ENCODE results near the gene AFAP1L2. TPM values are rescaled to one million over a fixed set of nuclear protein-coding genes. Genes with fewer than 3 reads are reported as not detected.

The AFAP1L2 gene
- total RNA-seq, 2 donors from 2014 or later = 8.9 to 12.5 TPM

- no peak for ATAC-seq
- no peak for DNase-seq
- intact Hi-C loops (cut with DNase I, micrococcal nuclease) = no loop called here
Observed at GRCh38 chr10:114283535-114284234, 120.6 kb downstream of the AFAP1L2 start.

DNA sequence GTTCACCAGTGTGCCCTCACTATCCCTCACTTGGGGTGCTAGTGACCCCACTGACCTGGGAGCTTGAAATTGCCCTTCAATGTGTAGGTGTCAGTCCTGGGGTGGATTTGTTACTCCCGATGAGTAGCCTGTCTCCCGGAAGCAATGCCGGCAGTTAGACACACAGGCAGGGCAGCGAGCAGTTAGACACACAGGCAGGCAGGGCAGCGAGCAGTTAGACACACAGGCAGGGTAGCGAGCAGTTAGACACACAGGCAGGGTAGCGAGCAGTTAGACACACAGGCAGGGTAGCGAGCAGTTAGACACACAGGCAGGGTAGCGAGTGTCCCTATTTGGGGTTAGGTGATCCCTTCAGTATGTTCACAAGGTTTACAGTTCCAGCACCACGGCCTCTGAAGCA lies 121.2 kb downstream of the AFAP1L2 start:
- intact Hi-C loops (cut with DNase I, micrococcal nuclease) = no loop called here
- no peak for ATAC-seq
- no peak for DNase-seq

DNA sequence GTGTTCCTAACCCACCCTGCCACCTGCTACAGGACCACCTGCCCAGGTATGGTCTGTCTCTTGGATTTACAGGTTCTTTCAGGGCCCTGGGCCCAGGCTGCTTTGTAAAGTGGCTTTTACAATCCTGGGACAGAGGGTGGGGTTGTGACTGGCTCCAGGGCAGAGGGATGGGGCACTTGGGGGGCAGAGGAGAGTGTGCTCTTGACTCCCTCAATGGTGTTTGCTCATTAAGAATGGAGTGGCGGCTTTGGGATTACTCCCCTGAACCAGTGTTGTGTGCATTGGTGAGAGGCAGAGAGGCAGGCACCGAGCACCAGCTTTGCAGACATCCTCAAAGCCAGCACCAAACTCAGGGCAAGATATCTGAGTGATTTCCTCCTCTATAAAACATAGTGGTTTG lies 121.8 kb downstream of the AFAP1L2 start:
- no peak for DNase-seq
- intact Hi-C loops (cut with DNase I, micrococcal nuclease) = no loop called here
- ATAC-seq = no peak

- intact Hi-C loops (cut with DNase I, micrococcal nuclease) = no loop called here
- no peak for DNase-seq
- ATAC-seq = no peak
Observed at GRCh38 chr10:114281461-114281860, 122.8 kb downstream of the AFAP1L2 start.

DNA sequence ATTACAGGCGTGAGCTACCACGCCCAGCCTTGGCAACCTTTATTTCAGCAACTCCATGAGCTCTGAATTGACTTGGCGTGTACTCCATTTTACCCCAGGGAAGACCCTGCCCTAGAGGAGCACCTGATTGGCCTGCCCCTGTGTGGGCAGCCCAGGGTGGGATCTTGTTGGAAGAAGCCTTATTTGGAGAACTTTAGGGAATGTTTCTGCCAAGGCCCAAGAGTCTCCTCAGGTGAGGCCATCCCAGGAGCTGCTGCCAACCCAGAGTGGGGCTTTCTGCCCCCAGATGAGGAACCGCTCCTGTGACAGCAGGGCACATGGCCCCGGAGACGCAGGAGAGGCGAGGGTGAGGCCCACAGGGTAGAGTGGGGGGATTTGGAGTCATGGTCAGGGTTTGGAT lies 123.3 kb downstream of the AFAP1L2 start:
- DNase-seq = no peak
- intact Hi-C loops (cut with DNase I, micrococcal nuclease) = no loop called here
- peak; percentile 16 for ATAC-seq

- DNase-seq (no peak), ATAC-seq (no peak)
- intact Hi-C loops (cut with DNase I, micrococcal nuclease) = no loop called here
Observed at GRCh38 chr10:114279901-114280644, 124.2 kb downstream of the AFAP1L2 start.

- DNase-seq = no peak
- no peak for ATAC-seq
- intact Hi-C loops (cut with DNase I, micrococcal nuclease) = no loop called here
Observed at GRCh38 chr10:114279289-114279688, 125.0 kb downstream of the AFAP1L2 start.

- DNase-seq (no peak), ATAC-seq (no peak)
- intact Hi-C loops (cut with DNase I, micrococcal nuclease) = no loop called here
Observed at GRCh38 chr10:114278884-114279191, 125.5 kb downstream of the AFAP1L2 start.

GRCh38 chr10:114278140-114278883 lies 126.0 kb downstream of the AFAP1L2 start:
- ATAC-seq (no peak), DNase-seq (no peak)
- intact Hi-C loops (cut with DNase I, micrococcal nuclease) = no loop called here

DNA sequence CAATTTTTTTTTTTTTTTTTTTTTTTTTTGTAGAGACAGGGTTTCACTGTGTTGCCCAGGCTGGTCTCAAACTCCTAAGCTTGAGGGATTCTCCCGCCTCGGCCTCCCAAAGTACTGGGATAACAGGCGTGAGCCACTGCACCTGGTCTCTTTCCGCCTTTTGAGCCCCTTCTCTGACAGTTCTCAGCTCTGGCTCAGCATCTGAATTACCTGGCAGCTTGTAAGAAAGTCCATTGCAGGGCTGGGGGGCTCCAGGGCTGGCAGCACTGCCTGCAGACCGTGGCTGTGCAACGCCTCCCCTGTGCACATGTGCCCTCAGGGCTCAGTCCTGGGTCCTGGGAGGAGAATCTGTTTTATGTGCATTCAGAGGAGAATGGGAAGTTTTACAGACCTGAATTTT lies 127.6 kb downstream of the AFAP1L2 start:
- DNase-seq (no peak), ATAC-seq (no peak)
- intact Hi-C loops (cut with DNase I, micrococcal nuclease) = no loop called here

- no peak for ATAC-seq
- intact Hi-C loops (cut with DNase I, micrococcal nuclease) = no loop called here
- no peak for DNase-seq
Observed at GRCh38 chr10:114276066-114276465, 128.2 kb downstream of the AFAP1L2 start.

GRCh38 chr10:114274616-114275453 lies 129.5 kb downstream of the AFAP1L2 start:
- intact Hi-C loops (cut with DNase I, micrococcal nuclease) = no loop called here
- DNase-seq (no peak), ATAC-seq (no peak)

GRCh38 chr10:114273910-114274309 lies 130.4 kb downstream of the AFAP1L2 start:
- ATAC-seq (no peak), DNase-seq (no peak)
- intact Hi-C loops (cut with DNase I, micrococcal nuclease) = no loop called here

DNA sequence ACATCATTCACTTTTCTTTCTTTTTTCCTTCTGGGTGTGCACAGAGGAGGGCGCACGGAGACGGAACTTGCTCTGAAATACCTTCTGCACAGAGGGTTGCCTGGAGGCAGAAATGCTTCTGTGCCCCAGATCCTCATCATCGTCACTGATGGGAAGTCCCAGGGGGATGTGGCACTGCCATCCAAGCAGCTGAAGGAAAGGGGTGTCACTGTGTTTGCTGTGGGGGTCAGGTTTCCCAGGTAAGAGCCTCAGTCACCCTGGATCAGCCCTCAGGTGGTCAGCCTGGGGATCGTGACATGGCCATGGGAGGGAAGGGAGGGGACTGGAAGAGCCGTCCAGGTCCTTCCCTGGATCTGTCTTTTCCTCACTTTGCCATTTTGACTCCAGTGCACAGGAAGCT lies 131.6 kb downstream of the AFAP1L2 start:
- ATAC-seq (no peak), DNase-seq (no peak)
- intact Hi-C loops (cut with DNase I, micrococcal nuclease) = no loop called here

GRCh38 chr10:114271779-114272167 lies 132.5 kb downstream of the AFAP1L2 start:
- DNase-seq (no peak), ATAC-seq (no peak)
- intact Hi-C loops (cut with DNase I, micrococcal nuclease) = no loop called here

- DNase-seq = peak in 1 of 2 donors; percentile 48
- intact Hi-C loops (cut with DNase I, micrococcal nuclease) = no loop called here
- ATAC-seq = peak; percentile 93
Observed at GRCh38 chr10:114271075-114271778, 133.1 kb downstream of the AFAP1L2 start.

DNA sequence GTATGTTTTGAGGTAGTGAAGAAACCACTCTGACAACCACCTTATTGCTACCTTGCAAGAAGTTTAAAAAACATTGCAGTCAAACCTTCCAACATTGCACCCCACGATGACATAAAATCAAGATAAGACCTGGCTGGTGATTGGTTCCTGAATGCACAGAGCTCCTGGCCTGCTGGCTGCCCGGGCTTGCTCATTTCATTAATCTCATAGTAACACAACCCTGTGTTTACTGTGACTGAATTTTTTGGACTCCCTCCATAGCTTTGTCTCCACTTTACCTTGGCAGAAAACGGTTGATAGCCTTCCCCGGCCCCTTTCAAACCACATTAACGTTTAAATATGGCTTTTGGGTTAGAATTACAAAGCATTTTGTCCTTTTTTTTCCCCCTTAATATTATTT lies 137.8 kb downstream of the AFAP1L2 start:
- intact Hi-C loops (cut with DNase I, micrococcal nuclease) = no loop called here
- DNase-seq = no peak
- peak; percentile 30 for ATAC-seq

DNA sequence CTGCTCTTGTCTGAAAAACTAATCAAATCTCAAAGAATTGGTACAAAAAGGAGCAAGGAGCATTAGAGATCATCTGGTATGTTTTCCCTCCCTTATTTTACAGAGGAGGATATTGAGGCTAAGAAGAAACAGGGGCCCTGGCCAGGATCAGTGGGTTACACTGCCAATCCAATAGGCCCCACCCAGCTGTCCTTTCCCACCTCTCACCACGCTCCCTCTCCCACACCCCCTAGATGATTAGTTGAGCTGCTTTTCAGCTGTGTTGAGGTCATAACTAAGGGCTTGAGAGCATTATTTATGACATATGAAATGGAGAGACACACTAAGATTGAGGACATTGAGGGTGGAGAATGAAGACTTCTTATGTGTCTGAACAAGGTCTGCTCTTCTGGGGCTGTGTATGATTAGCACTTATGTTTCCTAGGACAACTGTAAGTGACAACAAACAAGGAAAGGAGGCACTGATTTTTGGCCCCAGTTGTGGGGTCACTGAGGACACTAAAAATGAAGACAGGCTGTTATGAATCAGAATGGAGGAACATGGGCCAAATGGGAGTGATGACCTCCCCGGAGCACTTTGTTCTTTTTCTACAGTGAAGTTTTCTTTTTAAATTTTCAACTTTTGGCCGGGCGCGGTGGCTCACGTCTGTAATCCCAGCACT lies 138.8 kb downstream of the AFAP1L2 start:
- DNase-seq = no peak
- ATAC-seq = no peak
- intact Hi-C loops (cut with DNase I, micrococcal nuclease) = no loop called here
